ENCODE results near the gene CDH4.

The CDH4 gene

DNA sequence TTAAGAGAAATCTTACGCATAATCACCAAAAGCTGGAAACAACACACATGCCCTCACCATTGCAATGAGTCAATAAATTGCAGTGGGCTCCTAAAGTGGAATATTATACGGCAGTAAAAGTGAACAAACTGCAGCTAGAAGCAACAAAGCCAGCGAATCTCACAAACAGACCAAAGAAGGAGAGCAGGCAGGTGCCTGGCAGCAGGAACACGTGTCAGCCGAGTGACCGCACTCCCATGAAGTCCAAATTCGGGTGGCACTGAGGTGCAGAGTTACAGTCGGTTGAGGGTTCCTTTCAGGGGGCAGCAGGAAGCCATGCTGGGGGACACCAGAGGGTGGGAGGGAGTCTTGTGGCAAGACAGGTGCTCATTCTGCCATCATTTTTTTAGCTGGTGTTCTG lies 500.5 kb downstream of the CDH4 start:
- no peak for DNase-seq (ENCODE audit: insufficient read length, low spot score)
- no peak for FAIRE-seq

DNA sequence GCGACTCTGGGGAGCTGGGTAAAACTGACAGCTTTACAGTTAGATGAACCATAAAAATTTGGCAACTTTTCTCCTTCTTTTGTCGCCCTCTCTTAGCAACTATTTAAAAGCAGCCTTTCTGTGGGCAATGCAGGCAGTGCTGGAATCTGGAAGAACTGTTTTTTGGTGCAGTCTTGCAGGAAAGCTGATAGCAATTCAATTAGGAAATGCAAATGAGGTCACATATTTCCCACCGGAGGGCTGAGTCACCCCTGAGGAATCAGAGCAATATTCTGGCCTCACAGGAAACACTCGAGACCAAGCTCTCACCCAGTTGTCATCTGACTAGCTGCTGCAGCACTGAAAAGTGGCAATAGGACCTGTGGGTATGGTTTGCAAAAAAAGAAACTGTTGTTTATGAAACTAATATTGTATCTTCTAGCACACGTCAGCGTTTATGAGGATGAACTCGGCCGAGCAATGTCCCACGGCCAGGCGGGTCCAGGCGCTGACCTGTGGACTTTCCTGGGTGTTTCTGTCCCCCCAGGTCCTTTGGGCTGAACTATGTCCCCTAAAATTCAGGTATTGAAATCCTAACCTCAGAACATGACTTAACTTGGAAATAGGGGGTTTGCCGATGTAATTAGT lies 501.4 kb downstream of the CDH4 start:
- FAIRE-seq = no peak

DNA sequence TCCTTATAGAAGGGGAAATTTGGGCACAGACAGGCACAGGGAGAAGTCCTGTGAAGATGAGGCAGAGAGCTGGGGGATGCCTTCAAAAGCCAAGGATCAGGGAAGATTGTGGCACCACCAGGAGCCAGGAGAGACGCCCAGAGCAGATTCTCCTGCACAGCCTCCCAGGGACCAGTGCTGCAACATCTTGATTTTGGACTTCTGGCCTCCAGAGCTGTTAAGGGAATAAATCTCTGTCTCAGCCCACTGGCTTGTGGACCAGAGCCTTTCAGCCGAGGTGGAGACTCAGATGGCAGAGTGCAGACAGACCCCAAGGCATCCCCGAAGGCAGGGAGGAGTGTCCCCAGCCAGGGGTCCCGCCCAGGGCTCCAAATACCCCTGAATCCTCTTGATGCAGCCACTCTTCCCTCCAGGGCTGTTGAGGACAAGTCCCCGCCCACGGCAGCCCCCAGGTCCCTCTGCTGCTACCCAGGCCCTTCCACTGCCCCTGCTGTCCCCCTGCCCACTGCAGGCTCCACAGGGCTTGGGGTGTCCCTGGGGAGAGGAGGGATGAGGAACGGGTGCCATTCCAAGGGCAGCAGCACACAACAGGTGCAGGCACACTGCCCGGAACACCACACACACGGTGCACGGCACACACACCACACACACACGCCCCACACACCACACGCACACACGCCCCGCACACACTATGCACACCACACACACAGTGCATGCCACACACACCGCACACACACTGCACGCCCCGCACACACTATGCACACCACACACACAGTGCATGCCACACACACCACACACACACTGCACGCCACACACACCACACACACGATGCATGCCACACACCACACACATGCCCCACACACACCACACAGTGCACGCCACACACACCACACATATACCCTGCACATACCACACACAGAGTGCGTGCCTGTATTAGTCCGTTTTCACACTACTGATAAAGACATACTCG lies 502.2 kb downstream of the CDH4 start:
- FAIRE-seq (no peak), DNase-seq (ENCODE audit: insufficient read length, low spot score) (no peak)

More for the DNA sequence above, 501.4 kb downstream of the CDH4 start:
- DNase-seq (ENCODE audit: insufficient read length, low spot score) = no peak

DNA sequence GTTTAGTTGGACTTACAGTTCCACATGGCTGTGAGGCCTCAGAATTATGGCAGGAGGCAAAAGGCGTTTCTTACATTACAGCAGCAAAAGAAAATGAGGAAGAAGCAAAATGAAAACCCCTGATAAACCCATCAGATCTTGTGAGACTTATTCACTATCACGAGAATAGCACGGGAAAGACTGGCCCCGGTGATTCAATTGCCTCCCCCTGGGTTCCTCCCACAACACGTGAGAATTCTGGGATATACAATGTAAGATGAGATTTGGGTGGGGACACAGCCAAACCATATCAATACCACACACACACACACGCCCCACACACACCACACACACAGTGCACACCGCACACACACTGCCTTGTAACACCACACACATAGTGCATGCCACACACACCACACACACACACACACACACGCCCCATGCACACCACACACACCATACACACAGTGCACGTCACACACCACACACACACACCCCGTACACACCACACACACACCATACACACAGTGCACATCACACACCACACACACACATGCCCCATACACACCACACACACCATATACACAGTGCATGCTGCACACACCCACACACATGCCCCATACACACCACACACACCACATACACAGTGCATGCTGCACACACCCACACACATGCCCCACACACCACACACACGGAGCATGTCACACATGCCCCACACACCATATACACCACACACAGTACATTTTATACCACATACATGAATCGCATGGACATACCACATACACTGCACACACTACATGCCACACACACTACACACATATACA lies 503.1 kb downstream of the CDH4 start:
- DNase-seq (ENCODE audit: insufficient read length, low spot score) = no peak
- FAIRE-seq = no peak

DNA sequence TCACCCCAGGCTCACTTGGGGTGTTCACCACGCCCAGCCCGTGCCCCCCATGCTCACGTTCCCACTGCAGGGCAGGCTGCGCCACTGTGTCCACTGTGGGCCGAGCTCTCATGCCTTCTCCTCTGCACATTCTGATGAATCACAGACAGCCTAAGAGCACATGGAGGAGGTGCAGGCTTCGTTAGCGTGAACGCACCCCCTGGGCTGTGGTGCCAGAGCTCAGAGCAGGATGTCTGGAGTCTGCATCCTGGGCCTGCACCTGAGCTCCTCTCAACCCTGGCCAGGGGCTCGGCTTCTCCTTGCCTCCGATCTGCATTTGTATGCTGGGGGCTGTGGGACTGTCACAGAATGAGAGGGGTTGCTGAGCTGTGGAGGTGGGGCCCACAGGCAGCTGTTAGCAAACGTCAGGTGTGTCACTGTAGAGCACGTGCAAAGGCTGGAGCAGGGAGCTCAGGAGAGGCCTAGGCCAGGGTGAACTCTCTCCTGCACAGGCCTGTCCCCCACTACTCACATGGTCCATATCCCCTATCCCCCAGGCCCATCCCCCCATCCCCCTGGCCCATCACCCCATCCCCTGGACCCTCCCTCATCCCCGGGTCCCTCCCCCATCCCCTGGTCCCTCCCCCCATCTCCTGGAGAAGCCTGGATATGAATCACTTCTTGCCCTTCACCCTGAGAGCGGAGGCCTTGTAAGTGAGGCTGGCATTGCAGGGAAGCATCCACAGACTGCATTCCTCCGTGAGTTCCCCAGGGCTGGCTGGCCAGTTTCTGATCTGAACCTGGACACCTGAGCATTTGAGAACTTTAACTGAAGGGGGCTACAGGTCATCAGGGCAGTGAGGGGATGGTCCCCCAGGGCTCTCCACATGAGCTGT lies 504.1 kb downstream of the CDH4 start:
- DNase-seq (ENCODE audit: insufficient read length, low spot score) = no peak
- FAIRE-seq = no peak

DNA sequence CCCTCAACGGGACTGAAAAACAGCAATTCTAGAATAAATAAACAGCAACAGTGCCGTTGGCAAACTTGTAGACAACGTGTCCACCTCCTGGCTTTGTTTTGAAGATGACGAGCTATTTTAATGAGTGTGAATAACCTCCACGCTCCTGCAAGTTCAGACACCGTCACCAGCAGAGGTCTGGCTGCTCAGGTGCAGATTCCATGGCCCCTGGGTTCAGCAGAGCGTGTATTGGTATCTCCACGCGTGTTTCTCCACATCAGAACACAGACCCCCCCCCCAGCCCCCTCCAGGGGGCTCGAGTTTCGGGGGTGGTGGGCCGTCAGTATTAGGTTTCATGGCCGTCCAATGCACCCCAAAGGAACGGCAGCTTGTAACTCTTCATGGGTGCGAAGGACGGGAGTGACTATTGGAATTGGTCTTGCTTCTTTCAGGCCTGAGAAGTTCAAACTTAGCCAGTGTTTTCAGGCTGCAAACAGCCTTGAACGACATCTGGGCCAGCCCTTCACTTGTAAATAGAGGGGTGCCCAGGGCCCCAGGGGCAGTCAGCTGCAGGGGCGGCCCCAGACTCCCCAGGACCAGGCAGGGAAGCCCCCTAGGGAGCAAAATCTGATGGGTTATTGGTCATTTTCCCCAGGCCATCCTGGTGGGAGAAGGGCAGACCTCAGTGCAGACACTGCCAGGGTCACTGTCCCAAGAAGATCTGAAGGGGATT lies 505.1 kb downstream of the CDH4 start:
- FAIRE-seq (no peak), DNase-seq (ENCODE audit: insufficient read length, low spot score) (no peak)

DNA sequence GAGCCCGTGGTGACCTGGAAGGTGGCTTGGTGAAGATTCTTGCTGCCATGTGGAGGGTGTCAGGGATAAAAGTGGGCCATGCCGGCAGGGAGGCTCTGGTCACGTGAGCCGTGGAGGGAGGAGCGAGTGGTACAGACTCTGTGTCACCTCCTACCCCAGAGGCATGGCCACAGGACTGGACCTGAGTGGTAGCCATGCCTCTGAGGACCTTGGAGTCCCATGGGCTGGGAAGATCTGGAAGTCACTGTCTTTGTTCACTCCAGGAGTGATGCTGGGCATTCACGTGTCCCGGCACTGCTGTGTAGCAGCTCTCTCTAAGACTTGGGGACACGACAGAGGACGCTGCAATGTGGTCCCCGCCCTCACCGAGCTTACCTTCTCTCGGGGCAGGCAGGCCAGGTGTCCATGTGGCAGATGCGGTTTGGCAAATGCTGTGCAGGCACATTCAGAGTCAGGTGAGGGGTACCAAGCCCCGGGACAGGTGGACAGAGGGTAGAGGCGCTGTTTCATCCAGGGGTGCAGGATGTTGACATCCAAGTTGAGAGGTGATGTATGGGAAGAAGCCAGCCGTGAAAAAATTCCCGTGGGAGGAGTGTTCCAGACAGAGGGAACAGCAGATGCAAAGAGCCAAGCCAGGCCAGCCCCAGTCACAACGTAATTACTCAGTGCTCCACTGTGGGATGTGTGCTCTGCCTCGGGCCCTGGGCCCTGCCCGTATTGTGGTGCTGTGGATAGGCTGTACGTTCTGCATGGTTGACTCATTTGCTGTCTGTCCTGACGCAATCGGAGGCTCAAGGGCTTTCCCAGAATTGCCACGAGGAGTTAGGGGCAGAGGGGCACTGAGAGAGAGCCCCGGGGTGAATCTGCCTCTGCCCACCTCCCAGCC lies 505.9 kb downstream of the CDH4 start:
- FAIRE-seq (no peak), DNase-seq (ENCODE audit: insufficient read length, low spot score) (no peak)

DNA sequence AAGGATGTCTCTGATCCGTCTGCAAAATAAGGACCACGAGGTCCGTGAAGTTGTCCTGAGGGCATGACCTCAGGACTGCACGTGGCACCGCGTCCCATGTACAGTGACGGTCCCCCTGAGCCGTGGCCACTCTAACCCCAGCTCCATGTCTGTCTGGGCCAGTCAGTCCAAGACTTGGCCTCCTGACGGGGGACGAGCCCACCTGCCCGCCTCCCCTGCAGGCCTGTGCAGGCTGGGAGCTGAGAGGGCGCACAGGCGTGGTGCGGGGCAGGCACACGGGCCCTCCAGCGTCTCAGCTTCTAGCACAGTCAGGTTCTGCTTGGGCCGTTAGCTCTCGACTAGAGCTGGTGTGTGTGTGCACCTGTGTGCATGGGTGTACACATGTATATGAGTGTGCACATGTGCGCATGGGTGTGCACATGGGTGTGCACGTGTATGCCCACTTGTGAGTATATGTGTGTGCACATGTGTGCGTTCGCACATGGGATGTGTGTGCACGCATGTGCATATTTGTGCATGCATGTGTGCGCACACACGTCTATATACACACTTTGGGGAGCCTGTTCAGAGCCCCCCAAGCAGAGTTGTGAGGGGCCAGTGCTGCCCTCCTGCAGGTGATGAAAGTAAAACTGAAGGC lies 506.6 kb downstream of the CDH4 start:
- DNase-seq (ENCODE audit: insufficient read length, low spot score) = no peak
- FAIRE-seq = no peak

DNA sequence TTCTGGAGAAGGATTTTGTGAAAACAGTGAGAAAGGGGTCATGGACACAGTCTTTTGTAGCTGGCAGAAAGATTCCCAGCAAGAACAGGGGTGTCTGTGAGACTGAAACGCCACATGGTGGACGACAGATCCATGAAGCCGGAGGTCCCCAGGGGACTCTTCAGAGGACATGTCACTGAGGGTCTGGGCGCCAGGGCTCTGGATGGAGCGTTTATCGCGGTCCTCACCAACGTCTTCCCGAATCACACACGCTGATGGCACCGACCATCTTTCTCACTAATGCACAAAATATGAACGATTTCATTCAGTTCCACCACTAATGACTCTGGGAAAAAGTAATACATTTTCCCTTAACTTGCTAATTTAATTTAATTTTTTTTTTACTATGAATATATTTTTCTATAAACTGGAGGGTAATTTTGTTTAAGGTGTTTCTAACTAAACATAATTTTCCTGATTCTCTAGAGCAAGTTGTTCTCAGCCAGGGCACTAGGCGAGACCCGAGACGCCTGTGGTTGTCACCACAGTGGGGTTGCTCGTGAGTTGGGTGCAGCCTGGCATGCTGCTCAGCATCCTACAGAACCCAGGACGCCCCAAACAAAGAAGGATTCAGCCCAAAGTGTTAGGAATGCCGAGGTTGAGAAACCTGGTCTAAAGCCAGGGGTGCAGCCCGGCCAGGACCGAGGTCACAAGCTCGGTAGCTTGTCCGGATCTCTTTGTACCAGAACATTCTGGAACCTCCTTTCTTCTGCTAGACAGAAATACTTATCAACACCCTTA lies 507.4 kb downstream of the CDH4 start:
- FAIRE-seq = no peak
- no peak for DNase-seq (ENCODE audit: insufficient read length, low spot score)

DNA sequence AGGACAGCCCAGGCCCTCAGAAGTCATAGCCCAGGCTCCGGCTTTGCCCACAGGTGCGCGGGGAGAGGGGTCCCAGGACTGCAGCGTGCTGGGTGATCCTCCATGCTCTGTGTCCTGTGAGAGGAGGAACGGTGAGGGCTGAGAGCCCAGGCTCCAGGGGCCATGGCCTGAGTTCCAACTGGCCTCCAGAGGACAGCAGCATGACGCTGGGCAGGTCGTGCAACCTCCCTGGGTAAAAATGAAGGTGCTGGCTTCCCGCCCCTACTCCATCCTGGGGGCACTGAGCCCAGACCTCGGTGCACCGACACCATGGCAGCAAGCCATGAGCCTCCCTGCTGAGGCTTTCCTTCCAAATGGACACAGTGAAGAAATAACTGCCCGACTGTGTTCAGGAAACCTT lies 508.3 kb downstream of the CDH4 start:
- FAIRE-seq (no peak), DNase-seq (ENCODE audit: insufficient read length, low spot score) (no peak)

DNA sequence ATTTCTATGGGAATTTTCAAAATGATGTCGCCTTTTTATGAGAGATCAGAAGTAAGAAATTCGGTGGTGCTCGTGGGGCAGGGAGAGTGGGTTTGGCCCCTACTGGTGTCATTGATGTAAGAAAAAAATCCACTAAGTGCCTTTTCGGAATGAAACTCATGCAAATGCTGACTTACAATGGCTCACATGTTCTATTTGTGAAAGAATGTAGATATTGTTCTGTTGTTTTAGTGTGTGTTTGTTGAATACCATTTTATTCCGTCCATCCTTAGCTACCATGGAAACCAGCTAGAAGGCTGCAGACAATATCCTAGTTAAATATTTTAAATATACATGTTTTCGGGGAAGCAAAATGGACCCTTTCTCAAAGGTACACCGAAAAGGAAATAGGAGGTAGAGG lies 508.7 kb downstream of the CDH4 start:
- DNase-seq (ENCODE audit: insufficient read length, low spot score) (no peak), FAIRE-seq (no peak)

DNA sequence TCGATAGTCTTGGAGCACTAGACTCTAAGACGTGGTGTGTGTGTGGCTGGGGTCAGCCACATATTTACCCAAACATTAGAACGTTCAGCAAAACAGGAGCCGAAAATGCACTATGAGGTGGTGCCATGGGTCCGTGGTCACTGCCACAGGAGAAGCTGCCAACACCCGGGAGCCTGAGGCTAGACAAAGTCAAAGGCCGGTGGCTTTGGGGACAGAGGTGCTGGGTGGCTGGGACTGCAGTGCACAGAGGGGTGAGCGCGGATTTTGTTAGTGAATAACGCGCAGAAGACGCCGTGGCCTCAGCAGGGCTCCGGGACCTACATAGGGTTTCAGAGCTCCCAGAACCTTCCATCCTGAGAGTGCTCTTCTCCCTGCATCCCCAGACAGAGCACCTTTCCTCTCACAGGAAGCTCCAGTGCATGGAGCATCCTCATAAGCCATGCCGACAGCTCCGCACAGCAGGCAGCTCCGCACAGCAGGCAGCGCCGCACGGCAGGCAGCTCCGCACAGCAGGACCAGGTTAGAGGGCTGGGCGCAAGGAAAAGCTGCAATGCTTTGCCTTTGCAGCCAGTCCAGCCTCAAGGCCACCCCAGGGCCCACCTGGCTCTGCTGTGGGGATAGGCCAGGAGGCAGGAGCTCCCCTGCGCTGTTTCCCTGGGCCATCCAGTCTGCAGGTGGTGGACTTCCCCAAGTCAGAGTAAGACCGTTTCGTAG lies 509.5 kb downstream of the CDH4 start:
- DNase-seq (ENCODE audit: insufficient read length, low spot score) = no peak
- FAIRE-seq = no peak

DNA sequence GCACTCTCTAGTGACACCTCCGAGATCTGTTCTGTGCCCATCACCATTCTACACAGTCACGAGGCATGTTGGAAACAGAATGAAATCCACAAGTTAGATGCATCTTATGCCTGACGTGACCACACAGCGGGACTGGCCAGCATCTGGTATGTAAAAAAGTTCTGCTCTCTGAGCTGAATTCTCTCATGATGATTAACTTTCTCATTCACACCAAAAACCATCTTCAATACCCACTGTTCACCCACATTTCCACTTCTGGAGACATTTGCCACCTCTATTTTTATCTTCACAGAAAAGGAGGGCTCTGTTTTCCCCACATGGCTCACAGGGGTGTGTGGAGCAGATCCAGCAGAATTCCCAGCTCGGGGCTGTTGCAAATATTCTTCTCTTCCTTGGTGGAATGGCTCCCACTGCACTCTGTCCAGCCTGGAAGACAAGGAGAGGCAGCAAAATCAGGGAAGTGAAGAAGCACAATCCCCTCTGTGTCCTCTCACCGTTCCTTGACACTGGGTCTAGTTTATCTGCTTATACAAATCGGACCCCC lies 510.2 kb downstream of the CDH4 start:
- FAIRE-seq (no peak), DNase-seq (ENCODE audit: insufficient read length, low spot score) (no peak)

DNA sequence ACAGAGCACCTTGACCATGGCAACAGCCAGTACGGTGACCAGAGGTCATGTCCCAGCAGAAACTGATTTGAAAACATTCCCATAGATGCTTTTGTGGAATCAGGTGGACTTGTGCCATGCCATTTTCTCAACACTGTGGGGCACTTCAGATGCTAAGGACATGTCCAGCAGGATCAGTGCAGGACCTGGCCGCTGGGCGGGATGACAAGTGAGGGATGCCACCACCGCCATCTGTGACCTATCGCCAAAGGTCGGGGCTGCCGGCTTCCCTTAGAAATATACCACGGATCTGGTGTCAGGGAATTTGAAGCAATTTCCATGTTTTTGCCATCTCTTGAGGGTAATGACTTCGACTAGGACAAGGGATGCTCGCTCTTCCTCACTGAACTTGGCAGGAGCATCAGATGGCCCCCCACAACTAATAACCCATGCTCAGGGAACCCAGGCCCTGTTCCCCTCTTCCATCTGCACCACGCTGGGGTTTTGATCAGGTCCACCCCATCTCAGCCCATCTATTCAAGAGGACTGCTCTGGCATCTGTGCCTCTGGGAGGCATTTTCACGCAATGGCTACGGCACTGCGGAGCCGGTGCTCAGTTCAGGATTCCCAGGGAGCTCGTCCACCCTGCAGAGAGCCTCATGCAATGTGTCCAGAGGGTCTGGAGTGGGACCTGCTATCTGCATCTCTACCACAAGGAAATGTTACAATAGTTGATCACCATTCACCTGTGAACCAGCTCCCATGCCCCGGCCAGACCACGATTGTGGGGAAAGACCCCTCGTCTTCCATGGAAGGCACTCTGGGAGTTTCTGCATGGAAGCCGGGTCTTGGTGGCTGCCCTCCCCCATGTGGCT lies 511.1 kb downstream of the CDH4 start:
- DNase-seq (ENCODE audit: insufficient read length, low spot score) = no peak
- FAIRE-seq = no peak

DNA sequence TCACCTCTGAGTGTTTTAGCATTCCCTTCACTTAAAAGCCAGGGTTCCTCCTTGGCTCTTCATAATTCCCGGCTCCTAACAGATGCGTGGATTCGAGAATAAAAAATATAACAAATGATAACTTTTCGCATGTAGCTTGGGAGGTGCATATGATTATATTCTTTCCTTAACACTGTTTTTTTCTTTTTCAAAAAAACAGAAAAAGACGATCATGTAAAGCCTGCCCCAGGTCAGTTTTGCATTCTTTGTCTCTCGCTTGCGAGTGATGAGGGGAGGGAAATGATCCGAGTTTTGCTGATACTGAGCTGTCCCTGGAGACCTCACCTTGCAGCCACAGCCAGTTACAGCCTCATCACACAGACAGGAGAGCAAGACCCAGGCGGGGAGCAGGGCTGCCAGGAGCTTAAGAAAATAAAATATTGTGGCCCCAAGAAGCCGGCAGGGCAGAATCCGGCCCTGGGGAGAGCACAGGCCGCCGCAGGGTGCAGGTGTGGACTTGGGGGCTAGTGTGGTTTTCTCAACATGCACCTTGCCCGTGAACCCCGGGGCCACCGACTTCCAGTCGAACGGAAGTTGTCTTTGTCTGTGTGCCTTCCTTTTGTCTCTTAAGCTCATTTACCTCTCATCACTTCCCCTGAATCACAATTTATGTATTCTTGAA lies 511.8 kb downstream of the CDH4 start:
- DNase-seq (ENCODE audit: insufficient read length, low spot score) (no peak), FAIRE-seq (no peak)

Data from GM19239 (cell line).